ENCODE measurements around the gene UNC79.
A peak's percentile ranks its signal among the peaks of the same experiment; 100 is the strongest.

UNC79 gene

GRCh38 chr14:93729993-93730392, 299.3 kb downstream of the UNC79 start:
- Histone ChIP-seq H2BK5ac (ENCODE audit: low read length) (no peak overlapping the region), H3K18ac (ENCODE audit: low read length) (no peak overlapping the region), H2BK15ac (ENCODE audit: low read length) (no peak overlapping the region), H2AFZ (ENCODE audit: low read length) (no peak overlapping the region), H2AK5ac (ENCODE audit: low read depth, low read length) (no peak overlapping the region), H2BK120ac (ENCODE audit: low read depth, low read length) (no peak overlapping the region), H3K9me3 (replicated peaks in 1 of 2; ENCODE audit: control insufficient read depth in 2 of 2, insufficient read depth in 1 of 2, low read depth in 1 of 2, low read length in 2 of 2) (no peaks in the 10 kb centered on the region), H3K36me3 (replicated peaks in 1 of 2; ENCODE audit: control insufficient read depth in 2 of 2, insufficient read depth in 2 of 2, low read length in 2 of 2) (no peaks in the 10 kb centered on the region), H3K27me3 (ENCODE audit: control insufficient read depth in 3 of 3, insufficient read depth in 3 of 3, low read depth in 1 of 3, low read length in 3 of 3) (no peaks in the 10 kb centered on the region), H3K79me1 (ENCODE audit: low read depth, low read length) (no peaks in the 10 kb centered on the region), H3K4ac (ENCODE audit: low read length) (no peak overlapping the region), H3K4me3 (ENCODE audit: low read length in 2 of 2) (no peak overlapping the region), H4K8ac (ENCODE audit: low read depth, low read length) (no peak overlapping the region), H2BK12ac (ENCODE audit: low read length) (no peak overlapping the region), H3K23ac (ENCODE audit: low read depth, low read length, poor library complexity) (no peak overlapping the region), H3K4me1 (ENCODE audit: control insufficient read depth in 2 of 2, insufficient read depth in 1 of 2, low read depth in 1 of 2, low read length in 2 of 2) (peaks cover 0 to 2% of the 10 kb centered on the region in 2 donors), H3K14ac (ENCODE audit: low read length) (no peak overlapping the region), H4K91ac (ENCODE audit: low read depth, low read length, poor library complexity) (no peak overlapping the region), H3K9ac (ENCODE audit: low read depth, low read length, poor library complexity) (no peak overlapping the region), H3K4me2 (ENCODE audit: insufficient read depth, low read length, poor library complexity, severe bottlenecking) (no peak overlapping the region), H3K27ac (replicated peaks; ENCODE audit: low read length) (no peak overlapping the region)
- no peak for DNase-seq (ENCODE audit: low spot score)
- WGBS, 2 donors (ENCODE audit: extremely low coverage in 2 of 2, insufficient read length in 2 of 2, insufficient replicate concordance in 1 of 2), result no CpG with 5 or more reads among the region's 10 CpGs

- no peak overlapping the region for H3K14ac ChIP-seq (ENCODE audit: low read length)
- peak overlapping the region; percentile 85 for H2AK5ac ChIP-seq (ENCODE audit: low read depth, low read length)
- no peak overlapping the region for H2BK12ac ChIP-seq (ENCODE audit: low read length)
- no peak overlapping the region for H4K91ac ChIP-seq (ENCODE audit: low read depth, low read length, poor library complexity)
- H3K4me2 ChIP-seq (ENCODE audit: insufficient read depth, low read length, poor library complexity, severe bottlenecking), result no peak overlapping the region
- H3K79me1 ChIP-seq (ENCODE audit: low read depth, low read length), result no peaks in the 10 kb centered on the region
- no peak overlapping the region for H3K4me3 ChIP-seq (ENCODE audit: low read length in 2 of 2)
- peak overlapping the region; percentile 21 for H3K18ac ChIP-seq (ENCODE audit: low read length)
- no peaks in the 10 kb centered on the region for H3K27me3 ChIP-seq (ENCODE audit: control insufficient read depth in 3 of 3, insufficient read depth in 3 of 3, low read depth in 1 of 3, low read length in 3 of 3)
- no peaks in the 10 kb centered on the region for H3K9me3 ChIP-seq (replicated peaks in 1 of 2; ENCODE audit: control insufficient read depth in 2 of 2, insufficient read depth in 1 of 2, low read depth in 1 of 2, low read length in 2 of 2)
- no peak overlapping the region for H4K8ac ChIP-seq (ENCODE audit: low read depth, low read length)
- no peak overlapping the region for H3K23ac ChIP-seq (ENCODE audit: low read depth, low read length, poor library complexity)
- no peak for DNase-seq (ENCODE audit: low spot score)
- no CpG with 5 or more reads among the region's 7 CpGs for WGBS, 2 donors (ENCODE audit: extremely low coverage in 2 of 2, insufficient read length in 2 of 2, insufficient replicate concordance in 1 of 2)
- H3K36me3 ChIP-seq (replicated peaks in 1 of 2; ENCODE audit: control insufficient read depth in 2 of 2, insufficient read depth in 2 of 2, low read length in 2 of 2), result no peaks in the 10 kb centered on the region
- H2BK5ac ChIP-seq (ENCODE audit: low read length), result no peak overlapping the region
- no peak overlapping the region for H3K9ac ChIP-seq (ENCODE audit: low read depth, low read length, poor library complexity)
- peaks cover 0 to 2% of the 10 kb centered on the region in 2 donors for H3K4me1 ChIP-seq (ENCODE audit: control insufficient read depth in 2 of 2, insufficient read depth in 1 of 2, low read depth in 1 of 2, low read length in 2 of 2)
- no peak overlapping the region for H3K4ac ChIP-seq (ENCODE audit: low read length)
- no peak overlapping the region for H2BK15ac ChIP-seq (ENCODE audit: low read length)
- no peak overlapping the region for H3K27ac ChIP-seq (replicated peaks; ENCODE audit: low read length)
- no peak overlapping the region for H2BK120ac ChIP-seq (ENCODE audit: low read depth, low read length)
- H2AFZ ChIP-seq (ENCODE audit: low read length), result no peak overlapping the region
Measured at GRCh38 chr14:93731753-93732152, 301.0 kb downstream of the UNC79 start.

GRCh38 chr14:93732524-93732923, 301.8 kb downstream of the UNC79 start:
- Histone ChIP-seq H3K4me3 (ENCODE audit: low read length in 2 of 2) (no peak overlapping the region), H3K18ac (ENCODE audit: low read length) (peak overlapping the region; percentile 86), H2BK5ac (ENCODE audit: low read length) (no peak overlapping the region), H3K79me1 (ENCODE audit: low read depth, low read length) (peaks cover 1% of the 10 kb centered on the region), H3K27ac (replicated peaks; ENCODE audit: low read length) (no peak overlapping the region), H3K23ac (ENCODE audit: low read depth, low read length, poor library complexity) (peak overlapping the region; percentile 34), H3K4me1 (ENCODE audit: control insufficient read depth in 2 of 2, insufficient read depth in 1 of 2, low read depth in 1 of 2, low read length in 2 of 2) (peaks cover 0 to under 1% of the 10 kb centered on the region in 2 donors), H3K27me3 (ENCODE audit: control insufficient read depth in 3 of 3, insufficient read depth in 3 of 3, low read depth in 1 of 3, low read length in 3 of 3) (no peaks in the 10 kb centered on the region), H3K14ac (ENCODE audit: low read length) (no peak overlapping the region), H3K9me3 (replicated peaks in 1 of 2; ENCODE audit: control insufficient read depth in 2 of 2, insufficient read depth in 1 of 2, low read depth in 1 of 2, low read length in 2 of 2) (no peaks in the 10 kb centered on the region), H4K91ac (ENCODE audit: low read depth, low read length, poor library complexity) (no peak overlapping the region), H3K4ac (ENCODE audit: low read length) (no peak overlapping the region), H4K8ac (ENCODE audit: low read depth, low read length) (no peak overlapping the region), H3K36me3 (replicated peaks in 1 of 2; ENCODE audit: control insufficient read depth in 2 of 2, insufficient read depth in 2 of 2, low read length in 2 of 2) (no peaks in the 10 kb centered on the region), H3K4me2 (ENCODE audit: insufficient read depth, low read length, poor library complexity, severe bottlenecking) (no peak overlapping the region), H3K9ac (ENCODE audit: low read depth, low read length, poor library complexity) (no peak overlapping the region), H2AFZ (ENCODE audit: low read length) (no peak overlapping the region), H2BK120ac (ENCODE audit: low read depth, low read length) (no peak overlapping the region), H2AK5ac (ENCODE audit: low read depth, low read length) (peak overlapping the region; percentile 85), H2BK15ac (ENCODE audit: low read length) (no peak overlapping the region), H2BK12ac (ENCODE audit: low read length) (no peak overlapping the region)
- DNase-seq (ENCODE audit: low spot score), result no peak
- no CpG with 5 or more reads among the region's 10 CpGs for WGBS, 2 donors (ENCODE audit: extremely low coverage in 2 of 2, insufficient read length in 2 of 2, insufficient replicate concordance in 1 of 2)

GRCh38 chr14:93733231-93733630, 302.5 kb downstream of the UNC79 start:
- Histone ChIP-seq H3K23ac (ENCODE audit: low read depth, low read length, poor library complexity) (no peak overlapping the region), H3K4me2 (ENCODE audit: insufficient read depth, low read length, poor library complexity, severe bottlenecking) (no peak overlapping the region)
- no CpG with 5 or more reads among the region's 11 CpGs for WGBS, 2 donors (ENCODE audit: extremely low coverage in 2 of 2, insufficient read length in 2 of 2, insufficient replicate concordance in 1 of 2)

More at GRCh38 chr14:93733231-93733630, 302.5 kb downstream of the UNC79 start:
- Histone ChIP-seq H3K36me3 (replicated peaks in 1 of 2; ENCODE audit: control insufficient read depth in 2 of 2, insufficient read depth in 2 of 2, low read length in 2 of 2) (no peaks in the 10 kb centered on the region), H2BK5ac (ENCODE audit: low read length) (no peak overlapping the region), H2AK5ac (ENCODE audit: low read depth, low read length) (peak overlapping the region; percentile 85), H2BK120ac (ENCODE audit: low read depth, low read length) (no peak overlapping the region), H2BK12ac (ENCODE audit: low read length) (no peak overlapping the region), H2AFZ (ENCODE audit: low read length) (no peak overlapping the region), H3K9me3 (replicated peaks in 1 of 2; ENCODE audit: control insufficient read depth in 2 of 2, insufficient read depth in 1 of 2, low read depth in 1 of 2, low read length in 2 of 2) (no peaks in the 10 kb centered on the region), H2BK15ac (ENCODE audit: low read length) (no peak overlapping the region), H3K27ac (replicated peaks; ENCODE audit: low read length) (no peak overlapping the region), H4K91ac (ENCODE audit: low read depth, low read length, poor library complexity) (no peak overlapping the region), H3K27me3 (ENCODE audit: control insufficient read depth in 3 of 3, insufficient read depth in 3 of 3, low read depth in 1 of 3, low read length in 3 of 3) (no peaks in the 10 kb centered on the region), H3K4me1 (ENCODE audit: control insufficient read depth in 2 of 2, insufficient read depth in 1 of 2, low read depth in 1 of 2, low read length in 2 of 2) (peaks cover 0 to 2% of the 10 kb centered on the region in 2 donors), H4K8ac (ENCODE audit: low read depth, low read length) (no peak overlapping the region), H3K14ac (ENCODE audit: low read length) (no peak overlapping the region), H3K79me1 (ENCODE audit: low read depth, low read length) (peaks cover 1% of the 10 kb centered on the region), H3K18ac (ENCODE audit: low read length) (peak overlapping the region; percentile 86), H3K4me3 (ENCODE audit: low read length in 2 of 2) (no peak overlapping the region), H3K4ac (ENCODE audit: low read length) (no peak overlapping the region), H3K9ac (ENCODE audit: low read depth, low read length, poor library complexity) (no peak overlapping the region)
- no peak for DNase-seq (ENCODE audit: low spot score)

Data from neuronal stem cell (in vitro differentiated cells).